ENCODE results near the gene UBASH3B. TPM values are rescaled to one million over a fixed set of nuclear protein-coding genes. Genes with fewer than 3 reads are reported as not detected.
"Not testable (repeated sequence)": the region's sequence is repeated elsewhere in the genome, so short reads cannot be mapped to it uniquely, and the experiment has no call there.

The UBASH3B gene, protein sequence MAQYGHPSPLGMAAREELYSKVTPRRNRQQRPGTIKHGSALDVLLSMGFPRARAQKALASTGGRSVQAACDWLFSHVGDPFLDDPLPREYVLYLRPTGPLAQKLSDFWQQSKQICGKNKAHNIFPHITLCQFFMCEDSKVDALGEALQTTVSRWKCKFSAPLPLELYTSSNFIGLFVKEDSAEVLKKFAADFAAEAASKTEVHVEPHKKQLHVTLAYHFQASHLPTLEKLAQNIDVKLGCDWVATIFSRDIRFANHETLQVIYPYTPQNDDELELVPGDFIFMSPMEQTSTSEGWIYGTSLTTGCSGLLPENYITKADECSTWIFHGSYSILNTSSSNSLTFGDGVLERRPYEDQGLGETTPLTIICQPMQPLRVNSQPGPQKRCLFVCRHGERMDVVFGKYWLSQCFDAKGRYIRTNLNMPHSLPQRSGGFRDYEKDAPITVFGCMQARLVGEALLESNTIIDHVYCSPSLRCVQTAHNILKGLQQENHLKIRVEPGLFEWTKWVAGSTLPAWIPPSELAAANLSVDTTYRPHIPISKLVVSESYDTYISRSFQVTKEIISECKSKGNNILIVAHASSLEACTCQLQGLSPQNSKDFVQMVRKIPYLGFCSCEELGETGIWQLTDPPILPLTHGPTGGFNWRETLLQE
- total RNA-seq, result 8.8 and 13.1 TPM in 2 replicates
- polyA plus RNA-seq (2012), result 7.3 TPM

DNA sequence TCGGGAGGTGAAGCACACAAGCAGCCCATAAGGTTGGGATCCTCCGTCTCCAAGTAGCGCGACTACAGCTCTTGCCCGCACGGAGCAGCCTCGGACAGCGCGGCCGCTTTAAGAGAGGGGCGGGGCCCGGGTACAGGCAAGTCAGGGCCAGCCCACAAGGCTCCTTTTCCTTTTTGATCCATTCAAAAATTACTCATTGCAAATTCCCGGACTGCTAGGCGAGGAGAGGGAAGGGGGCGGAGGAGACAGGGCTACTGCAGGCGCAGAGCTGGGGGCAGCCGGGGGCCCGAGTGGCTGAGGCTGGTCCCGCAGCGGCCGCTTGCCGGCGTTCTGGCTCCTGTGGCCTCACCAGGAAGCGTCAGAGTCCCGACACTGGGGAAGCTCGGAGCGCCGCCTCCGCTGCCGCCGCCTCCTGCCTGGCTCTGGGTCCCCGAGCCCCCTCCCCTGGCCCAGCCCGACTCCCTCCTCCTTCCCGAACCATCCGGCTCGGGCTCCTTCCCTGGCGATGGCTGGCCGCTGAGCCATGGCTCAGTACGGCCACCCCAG is at the start of gene UBASH3B:
UBASH3B (plus strand) TSS at position 196 of the 546 bp plus-strand sequence; CDS start at position 524, 328 bp downstream.
- DNase-seq (ENCODE audit: low read depth), result peak; percentile 85

DNA sequence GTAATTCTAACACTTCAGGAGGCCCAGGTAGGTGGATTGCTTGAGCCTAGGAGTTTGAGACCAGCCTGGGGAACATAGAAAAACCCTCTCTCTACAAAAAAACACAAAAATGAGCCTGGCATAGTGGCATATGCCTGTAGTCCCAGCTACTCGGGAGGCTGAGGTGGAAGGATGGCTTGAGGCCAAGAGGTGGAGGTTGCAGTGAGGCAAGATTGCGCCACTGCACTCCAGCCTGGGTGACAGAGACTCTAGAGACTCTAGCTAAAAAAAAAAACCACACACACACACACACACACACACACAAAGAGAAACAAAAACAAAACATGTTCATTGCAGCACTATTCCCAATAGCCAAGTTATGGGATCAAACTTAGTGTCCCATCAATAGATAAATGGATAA is 48.4 kb upstream of the UBASH3B start:
- DNase-seq (ENCODE audit: low read depth), result not testable (repeated sequence)

DNA sequence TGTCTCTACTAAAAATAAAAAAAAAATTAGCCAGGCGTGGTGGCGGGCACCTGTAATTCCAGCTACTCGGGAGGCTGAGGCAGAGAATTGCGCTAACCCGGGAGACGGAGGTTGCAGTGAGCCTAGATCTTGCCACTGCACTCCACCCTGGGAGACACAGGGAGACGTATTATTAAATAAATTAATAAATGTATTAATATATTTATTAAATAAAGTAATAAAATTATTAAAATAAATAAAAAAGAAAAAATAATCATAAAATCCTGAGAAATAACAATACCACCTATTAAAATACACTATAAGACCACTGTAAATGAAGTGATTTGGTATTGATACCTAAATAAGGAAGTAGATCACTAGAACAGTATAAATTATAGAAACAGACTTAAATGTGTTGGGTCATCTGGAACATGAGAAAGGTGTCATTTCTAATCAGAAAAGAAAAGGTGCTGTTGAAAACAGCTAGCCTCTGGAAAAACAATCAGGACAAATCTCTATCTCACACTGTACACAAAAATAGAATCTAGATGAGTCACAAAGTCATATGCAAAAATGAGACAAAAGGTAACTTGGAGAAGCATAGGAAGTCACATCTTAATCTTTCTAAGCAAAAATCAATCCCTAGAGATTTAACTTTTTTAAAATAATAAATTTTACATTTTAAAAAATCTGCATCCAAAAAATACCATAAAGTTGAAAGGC is 43.2 kb upstream of the UBASH3B start:
- DNase-seq (ENCODE audit: low read depth), result no peak

DNA sequence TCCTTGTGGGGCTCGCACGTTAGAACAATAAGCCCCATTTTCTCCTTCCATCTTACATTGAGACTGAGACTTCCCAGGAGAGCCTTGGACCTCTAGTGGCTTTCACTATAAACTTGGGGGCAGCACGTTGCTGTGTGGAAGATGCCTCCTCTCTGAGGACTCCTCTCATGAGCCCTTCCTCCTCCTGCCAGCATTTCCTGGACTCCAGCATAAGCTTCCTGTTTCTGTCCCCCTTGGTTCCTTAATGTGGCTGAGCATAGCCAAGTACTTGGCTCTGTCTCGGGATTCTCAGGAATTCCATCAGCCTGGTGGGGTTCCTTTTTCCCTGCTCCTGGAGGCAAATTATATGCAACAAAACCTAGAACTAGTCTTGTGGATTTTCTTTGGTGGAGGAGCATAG is 38.8 kb upstream of the UBASH3B start:
- DNase-seq (ENCODE audit: low read depth), result no peak

DNA sequence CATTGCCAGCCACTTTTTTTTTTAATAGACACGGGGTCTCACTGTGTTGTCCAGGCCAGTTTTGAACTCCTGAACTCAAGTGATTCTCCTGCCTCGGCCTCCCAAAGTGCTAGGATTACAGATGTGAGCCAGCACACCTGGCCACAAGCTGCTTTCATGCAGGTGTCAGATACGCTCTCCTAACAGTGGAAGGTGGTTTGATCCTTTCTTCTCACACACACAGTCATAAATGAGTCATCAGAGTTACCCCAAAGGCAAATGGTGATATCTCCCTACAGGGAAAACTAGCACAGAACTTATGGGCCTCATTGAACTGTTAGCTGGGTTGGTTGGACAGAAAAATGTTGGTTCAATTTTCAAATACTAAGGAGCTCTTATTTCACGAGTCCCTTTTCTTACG is 38.2 kb upstream of the UBASH3B start:
- DNase-seq (ENCODE audit: low read depth), result no peak

DNA sequence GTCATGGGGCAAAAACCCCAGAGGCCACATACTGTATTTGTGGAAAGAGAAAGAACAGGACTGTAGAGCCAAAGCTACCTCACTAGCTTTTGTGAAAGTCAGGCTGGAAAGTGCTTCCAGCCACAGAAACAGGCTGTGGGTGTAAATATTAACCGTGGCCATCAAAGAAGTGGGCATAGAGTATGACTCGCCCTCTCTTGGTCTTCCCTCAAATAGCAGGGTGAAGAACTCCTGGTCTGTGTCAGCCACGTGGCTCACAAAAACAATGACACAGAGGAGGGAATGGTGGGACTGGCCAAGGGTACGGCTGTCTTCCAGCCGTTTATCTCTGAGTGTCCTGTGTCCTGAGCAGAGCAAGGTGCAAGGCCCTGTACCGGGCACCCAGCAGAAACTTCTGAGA is 37.6 kb upstream of the UBASH3B start:
- DNase-seq (ENCODE audit: low read depth), result no peak

DNA sequence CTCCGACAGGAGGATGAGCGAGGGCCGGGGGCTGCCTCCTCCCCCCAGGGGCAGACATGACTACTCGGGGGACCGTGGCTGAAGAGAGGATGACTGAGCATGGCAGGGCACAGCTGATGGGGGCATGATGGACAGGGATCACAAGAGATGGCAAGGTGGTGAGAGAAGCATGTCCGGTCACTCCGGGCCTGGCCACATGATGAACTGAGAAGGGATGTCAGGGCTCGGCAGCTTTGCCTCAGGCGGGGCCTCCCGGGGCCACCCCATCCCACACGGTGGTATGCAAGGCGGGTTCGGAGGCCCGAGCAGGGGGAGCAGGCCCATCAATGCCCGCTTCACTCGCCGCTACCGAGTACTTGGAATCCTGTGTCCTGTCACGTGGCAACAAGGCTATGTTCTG is 36.6 kb upstream of the UBASH3B start:
- no peak for DNase-seq (ENCODE audit: low read depth)

DNA sequence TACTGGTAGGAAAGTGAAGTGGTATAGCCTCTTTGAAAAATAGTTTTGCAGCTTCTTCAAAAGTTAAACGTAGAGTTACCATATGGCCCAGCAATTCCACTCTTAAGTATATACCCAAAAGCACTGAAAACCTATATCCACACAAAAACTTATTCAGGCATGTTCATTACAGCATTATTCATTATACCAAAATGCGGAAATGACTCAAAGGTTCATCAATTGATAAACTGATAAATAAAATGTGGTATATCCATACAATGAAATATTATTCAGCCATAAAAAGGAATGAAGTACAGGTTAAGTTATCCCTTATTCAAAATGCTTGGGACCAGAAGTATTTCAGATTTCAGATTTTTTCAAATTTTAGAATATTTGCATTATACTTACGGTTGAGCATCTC is 35.8 kb upstream of the UBASH3B start:
- DNase-seq (ENCODE audit: low read depth), result no peak

DNA sequence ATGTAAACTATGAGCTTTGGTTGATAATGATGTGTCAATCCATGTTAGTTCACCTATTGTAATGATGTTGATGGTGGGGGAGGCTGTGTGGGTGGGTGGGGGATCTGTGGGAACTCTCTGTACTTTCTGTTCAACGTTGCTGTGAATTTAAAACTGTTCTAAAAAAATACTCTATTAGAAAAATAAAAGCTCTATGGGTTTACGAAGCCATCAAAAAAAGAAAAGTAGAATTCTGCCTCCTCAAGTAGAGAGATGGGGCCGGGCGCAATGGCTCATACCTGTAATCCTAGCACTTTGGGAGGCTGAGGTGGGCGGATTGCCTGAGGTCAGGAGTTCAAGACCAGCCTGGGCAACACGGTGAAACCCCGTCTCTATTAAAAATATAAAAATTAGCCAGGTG is 30.0 kb upstream of the UBASH3B start:
- DNase-seq (ENCODE audit: low read depth), result not testable (repeated sequence)

DNA sequence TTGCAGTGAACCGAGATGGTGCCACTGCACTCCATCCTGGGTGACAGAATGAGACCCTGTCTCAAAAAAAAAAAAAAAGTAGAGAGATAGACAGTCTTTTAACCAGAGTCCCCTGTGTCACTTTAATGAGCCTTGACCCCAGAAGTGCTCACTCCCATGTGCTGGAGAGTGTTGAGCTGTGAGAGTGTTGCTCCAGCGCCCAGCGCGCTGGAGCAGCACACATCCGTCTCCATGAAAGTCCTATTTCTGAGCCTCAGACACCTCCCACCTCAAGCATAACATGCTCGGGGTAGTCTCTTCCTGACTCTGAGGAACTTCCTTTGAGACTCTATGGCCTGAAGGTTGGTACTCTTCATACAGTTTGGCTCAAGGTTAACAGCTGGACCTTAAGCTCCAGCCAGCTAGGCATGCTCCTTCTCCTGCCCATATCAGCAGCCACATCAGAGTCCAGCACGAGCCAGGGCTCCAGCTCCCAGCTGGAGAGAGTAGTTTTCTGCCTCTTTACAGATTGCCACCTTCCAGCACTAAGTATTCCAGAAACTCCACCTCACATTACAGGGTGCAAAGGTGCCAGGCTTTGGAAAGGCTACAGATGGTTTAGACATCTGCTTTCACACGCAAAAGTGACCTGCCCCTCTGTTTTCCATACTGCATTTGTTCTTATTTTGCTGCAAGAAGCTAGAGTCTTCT is 29.4 kb upstream of the UBASH3B start:
- DNase-seq (ENCODE audit: low read depth), result no peak

DNA sequence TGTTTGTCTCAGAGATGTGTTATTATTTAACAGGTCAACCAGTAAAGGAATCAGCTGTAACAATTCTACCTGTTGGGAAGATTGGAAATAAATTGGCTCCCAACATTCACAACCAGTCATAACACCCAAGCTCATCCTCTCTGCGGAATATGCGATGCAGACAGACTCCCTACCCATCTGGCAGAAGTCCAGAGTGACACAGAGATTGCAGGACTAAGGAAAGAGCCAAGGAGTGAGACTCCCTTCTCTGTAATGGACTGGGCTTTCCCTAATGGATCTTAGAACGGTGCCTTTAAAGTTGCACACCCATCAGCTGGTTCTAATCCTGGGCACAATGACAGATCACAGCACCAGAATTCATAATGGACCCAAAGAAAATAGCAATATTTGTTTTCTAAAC is 27.8 kb upstream of the UBASH3B start:
- DNase-seq (ENCODE audit: low read depth), result no peak

DNA sequence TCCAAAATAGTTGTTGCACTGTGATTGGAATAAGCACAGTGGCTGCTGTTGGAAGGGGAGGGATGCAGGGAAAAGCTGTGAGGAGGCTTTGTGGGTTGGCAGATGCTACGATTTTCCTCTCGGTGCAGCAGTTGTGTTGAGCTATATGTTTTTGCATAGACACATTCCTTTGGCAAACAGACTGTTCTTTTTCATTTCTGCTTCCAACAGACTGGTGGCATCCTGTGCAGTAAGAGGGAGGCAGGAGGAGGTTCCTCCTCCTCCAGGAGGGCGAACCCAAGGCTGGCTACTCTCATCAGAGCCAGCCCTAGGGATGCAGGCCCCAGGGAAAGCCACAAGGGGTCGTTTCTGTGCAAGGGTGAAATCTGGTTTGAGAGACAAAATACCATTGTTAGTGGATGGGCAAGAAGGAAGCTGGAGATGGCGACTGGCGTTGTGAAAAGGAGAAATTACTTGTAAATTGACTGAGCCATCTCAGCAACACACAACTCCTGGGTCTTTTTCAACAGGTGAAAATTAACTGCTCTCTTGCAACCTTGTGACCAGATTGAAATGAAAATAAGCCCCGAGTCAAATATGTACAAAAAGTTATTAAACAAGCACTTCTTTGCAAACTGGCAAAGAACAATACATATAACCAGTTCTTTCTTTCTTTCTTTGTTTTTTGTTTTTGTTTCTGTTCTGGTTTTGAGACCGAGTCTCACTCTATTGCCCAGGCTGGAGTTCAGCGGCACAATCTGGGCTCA is 26.5 kb upstream of the UBASH3B start:
- peak; percentile 82 for DNase-seq (ENCODE audit: low read depth)

DNA sequence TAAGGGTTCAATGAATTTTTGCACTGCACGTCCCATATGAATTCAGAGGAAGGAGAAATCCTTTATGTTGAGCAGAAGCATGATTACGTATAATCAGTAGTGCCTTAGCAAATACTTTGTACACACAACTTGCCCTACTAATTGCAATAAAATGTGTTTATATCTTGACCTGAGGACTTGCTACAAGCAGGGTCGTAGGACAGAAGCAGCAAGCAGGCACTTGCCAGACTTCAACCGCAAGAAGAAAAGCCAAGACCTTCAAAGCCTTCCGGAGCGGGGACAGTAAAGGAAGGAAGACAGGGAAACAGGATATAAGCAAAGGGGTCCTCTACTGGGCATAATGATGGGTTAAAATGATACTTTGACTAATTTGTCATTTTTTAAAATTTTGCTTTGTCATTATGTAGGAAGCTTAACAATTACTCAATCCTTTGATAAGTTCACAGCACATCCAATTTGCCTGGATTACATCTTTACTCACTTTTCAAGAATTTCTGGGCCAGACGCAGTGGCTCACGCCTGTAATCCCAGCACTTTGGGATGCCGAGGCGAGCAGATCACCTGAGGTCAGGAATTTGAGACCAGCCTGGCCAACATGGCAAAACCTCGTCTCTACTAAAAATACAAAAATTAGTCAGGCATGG is 23.2 kb upstream of the UBASH3B start:
- DNase-seq (ENCODE audit: low read depth), result no peak

DNA sequence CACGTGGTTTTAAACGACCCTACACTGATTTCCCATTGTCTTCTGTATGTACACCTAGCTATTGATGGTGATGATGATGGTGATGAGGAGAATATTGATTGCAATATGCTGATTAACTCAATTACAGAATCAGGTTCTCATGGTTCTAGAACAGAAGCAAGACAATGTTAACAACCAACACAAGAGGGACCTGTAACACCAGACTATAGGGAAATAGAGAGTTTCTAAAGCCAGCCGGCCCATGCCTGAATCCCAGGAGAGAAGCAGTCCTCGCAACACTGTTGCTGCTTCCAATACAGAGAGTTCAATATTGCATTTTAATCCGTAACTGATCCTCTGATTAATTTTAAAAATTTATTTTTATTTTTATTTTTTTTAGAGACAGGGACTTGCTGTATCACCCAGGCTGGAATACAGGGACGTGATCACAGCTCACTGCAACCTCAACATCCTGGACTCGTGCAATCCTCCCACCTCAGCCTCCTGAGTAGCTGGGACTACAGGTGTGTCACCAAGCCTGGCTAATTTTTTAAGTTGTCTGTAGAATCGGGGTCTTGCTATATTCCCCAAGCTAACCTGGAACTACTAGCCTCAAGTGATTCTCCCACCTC is 22.2 kb upstream of the UBASH3B start:
- peak; percentile 71 for DNase-seq (ENCODE audit: low read depth)

DNA sequence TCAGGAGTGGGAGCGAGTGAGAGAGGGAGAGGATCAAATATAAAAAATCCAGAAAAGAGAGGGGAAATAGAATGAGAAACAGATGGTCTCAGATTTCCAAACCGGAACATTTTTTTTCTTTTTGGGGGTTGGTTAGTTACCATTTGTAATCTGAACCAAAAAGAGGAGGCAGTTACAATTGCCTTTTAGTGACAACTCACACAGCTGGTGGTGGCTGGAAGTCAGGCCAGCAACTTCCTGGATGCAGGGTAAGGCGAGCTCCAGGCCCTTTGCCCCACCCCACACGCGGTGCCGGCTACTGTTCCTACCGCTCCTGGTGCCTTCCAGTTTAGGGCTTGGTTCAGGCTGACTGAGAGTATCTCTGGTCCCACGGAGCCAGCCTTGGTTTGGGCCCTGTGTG is 21.0 kb upstream of the UBASH3B start:
- DNase-seq (ENCODE audit: low read depth), result peak; percentile 64

DNA sequence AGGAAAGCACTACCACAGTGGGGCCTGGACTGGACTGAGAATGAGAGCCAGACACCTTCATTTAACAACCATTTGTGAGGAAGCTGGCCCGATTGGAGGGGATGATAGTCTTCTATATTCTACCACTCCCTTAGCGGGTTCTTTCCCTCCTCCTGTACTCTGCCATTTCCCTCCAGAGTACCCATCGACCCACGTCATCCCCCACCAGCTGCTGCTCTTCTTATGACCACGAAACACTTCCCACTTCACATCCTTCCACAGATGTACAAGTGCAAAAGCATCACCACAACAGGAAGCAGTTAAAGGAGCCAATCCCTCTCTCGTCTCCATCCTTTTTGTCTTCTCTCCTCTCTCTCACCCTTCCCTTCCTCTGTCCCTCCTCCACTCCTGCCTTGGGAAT is 18.0 kb upstream of the UBASH3B start:
- peak; percentile 16 for DNase-seq (ENCODE audit: low read depth)

DNA sequence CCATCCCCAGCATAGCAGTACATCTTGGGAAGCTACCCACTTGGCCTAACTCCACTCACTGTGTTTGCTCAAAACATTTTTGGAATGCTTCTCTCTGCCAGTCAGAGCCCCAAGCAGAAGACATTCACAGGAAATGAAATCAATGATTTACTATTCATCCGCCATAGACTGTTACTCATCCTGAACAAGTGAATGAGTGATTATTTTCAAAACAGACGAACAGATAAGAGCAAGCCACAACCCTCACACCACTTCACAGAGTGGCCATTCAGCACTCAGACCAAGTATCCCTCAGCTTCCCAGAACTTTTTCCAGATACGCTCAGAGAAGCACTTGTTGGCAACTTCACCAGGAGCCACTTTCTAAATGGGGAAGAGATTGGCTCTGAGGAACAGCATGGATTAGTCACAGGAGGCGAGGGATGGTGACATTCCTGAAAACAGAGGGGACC is 13.0 kb upstream of the UBASH3B start:
- peak; percentile 78 for DNase-seq (ENCODE audit: low read depth)

DNA sequence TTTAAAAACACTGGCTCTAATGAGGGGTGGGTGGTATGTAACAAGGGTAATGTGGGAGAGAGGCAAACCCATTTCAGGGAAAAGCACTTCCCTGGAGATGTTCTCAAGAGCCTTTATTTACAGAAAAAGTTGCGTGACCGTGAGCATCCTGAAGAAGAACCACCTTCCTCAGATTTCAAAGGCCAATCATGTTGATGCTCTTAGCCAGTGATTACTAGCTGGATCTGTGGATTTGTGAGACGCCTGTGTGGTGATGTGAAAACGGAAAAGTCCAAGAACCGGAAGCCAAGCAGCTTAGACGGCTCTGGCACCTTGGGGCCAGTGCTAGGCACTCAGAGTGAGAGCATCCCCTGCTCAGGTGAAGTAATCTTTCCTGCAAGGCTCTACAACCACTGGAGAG is 12.6 kb upstream of the UBASH3B start:
- no peak for DNase-seq (ENCODE audit: low read depth)

DNA sequence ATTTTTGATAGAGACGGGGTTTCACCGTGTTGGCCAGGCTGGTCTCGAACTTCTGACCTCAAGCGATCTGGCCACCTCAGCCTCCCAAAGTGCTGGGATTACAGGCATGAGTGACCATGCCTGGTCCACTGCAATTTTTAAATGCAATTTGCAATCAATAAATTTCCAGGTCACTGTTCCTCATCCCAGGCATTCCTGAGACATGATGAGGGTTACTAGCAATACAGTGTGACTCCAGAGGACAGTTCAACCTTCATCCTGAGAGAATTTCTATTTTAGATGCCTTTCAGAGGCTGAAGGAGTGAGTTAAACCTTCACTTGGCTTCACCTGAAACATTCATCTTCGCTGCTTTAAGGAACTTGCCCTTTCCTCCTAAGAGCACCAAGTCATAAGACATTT is 9.7 kb upstream of the UBASH3B start:
- no peak for DNase-seq (ENCODE audit: low read depth)

All from myocyte (in vitro differentiated cells).